ENCODE data around the gene DGKK.

Gene DGKK

GRCh38 chrX:50447535-50447934, 23.1 kb downstream of the DGKK start:
- no peak overlapping the region for H3K4me3 ChIP-seq (replicated peaks; ENCODE audit: insufficient read depth, low read length)
- no peak overlapping the region for H3K27ac ChIP-seq (replicated peaks)
- DNase-seq (ENCODE audit: low read depth in 1 of 2, low spot score in 1 of 2): no peak
- TF ChIP-seq POLR2AphosphoS5 (IDR thresholded peaks at IDR 0.05; ENCODE audit: low read depth) (no peak), SPI1 (IDR thresholded peaks at IDR 0.05; ENCODE audit: borderline replicate concordance, low read depth) (no peak), GABPA (IDR thresholded peaks at IDR 0.05; ENCODE audit: low read depth) (no peak)
- TF ChIP-seq, protein P1, sequence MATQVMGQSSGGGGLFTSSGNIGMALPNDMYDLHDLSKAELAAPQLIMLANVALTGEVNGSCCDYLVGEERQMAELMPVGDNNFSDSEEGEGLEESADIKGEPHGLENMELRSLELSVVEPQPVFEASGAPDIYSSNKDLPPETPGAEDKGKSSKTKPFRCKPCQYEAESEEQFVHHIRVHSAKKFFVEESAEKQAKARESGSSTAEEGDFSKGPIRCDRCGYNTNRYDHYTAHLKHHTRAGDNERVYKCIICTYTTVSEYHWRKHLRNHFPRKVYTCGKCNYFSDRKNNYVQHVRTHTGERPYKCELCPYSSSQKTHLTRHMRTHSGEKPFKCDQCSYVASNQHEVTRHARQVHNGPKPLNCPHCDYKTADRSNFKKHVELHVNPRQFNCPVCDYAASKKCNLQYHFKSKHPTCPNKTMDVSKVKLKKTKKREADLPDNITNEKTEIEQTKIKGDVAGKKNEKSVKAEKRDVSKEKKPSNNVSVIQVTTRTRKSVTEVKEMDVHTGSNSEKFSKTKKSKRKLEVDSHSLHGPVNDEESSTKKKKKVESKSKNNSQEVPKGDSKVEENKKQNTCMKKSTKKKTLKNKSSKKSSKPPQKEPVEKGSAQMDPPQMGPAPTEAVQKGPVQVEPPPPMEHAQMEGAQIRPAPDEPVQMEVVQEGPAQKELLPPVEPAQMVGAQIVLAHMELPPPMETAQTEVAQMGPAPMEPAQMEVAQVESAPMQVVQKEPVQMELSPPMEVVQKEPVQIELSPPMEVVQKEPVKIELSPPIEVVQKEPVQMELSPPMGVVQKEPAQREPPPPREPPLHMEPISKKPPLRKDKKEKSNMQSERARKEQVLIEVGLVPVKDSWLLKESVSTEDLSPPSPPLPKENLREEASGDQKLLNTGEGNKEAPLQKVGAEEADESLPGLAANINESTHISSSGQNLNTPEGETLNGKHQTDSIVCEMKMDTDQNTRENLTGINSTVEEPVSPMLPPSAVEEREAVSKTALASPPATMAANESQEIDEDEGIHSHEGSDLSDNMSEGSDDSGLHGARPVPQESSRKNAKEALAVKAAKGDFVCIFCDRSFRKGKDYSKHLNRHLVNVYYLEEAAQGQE (IDR thresholded peaks at IDR 0.05; ENCODE audit: insufficient replicate concordance, low read depth): no peak
- TF ChIP-seq, protein P2, sequence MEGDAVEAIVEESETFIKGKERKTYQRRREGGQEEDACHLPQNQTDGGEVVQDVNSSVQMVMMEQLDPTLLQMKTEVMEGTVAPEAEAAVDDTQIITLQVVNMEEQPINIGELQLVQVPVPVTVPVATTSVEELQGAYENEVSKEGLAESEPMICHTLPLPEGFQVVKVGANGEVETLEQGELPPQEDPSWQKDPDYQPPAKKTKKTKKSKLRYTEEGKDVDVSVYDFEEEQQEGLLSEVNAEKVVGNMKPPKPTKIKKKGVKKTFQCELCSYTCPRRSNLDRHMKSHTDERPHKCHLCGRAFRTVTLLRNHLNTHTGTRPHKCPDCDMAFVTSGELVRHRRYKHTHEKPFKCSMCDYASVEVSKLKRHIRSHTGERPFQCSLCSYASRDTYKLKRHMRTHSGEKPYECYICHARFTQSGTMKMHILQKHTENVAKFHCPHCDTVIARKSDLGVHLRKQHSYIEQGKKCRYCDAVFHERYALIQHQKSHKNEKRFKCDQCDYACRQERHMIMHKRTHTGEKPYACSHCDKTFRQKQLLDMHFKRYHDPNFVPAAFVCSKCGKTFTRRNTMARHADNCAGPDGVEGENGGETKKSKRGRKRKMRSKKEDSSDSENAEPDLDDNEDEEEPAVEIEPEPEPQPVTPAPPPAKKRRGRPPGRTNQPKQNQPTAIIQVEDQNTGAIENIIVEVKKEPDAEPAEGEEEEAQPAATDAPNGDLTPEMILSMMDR (IDR thresholded peaks at IDR 0.05; ENCODE audit: insufficient read depth, low read length): no peak
- no peaks in the 10 kb centered on the region for H3K27me3 ChIP-seq (ENCODE audit: insufficient read depth, poor library complexity, severe bottlenecking)

DNA sequence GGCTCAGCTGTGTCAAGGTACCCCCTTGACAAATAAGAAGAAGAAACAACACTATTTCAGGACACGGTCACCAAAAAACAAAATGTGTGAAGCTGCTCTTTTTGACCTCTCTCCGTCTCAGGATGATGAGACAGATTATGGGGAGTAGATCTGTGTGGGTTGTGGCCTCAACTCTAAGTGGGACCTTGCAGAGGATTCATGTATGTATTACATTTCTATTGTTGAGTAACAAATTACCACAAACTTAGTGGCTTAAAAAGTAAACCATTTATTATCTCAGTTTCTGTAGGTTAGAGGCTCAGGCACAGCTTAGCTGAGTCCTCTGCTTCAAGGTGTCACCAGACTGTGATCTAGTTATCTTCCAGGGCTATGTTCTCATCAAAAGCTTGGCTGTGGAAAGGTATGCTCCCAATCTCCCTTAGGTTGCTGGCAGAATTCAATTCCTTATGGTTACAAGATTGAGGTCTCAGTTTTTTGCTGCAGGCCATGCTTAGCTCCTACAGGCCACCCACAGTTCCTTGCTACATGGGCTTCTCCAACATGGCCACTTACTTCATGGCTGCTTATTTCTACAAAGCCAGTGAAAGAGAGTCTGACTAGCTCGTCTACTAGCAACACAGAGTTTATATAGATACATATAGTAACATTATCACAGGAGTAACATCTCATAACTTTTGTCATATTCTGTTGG, 28.1 kb downstream of the DGKK start:
- H3K4me3 ChIP-seq (replicated peaks; ENCODE audit: insufficient read depth, low read length): no peak overlapping the region
- no peak for DNase-seq (ENCODE audit: low read depth in 1 of 2, low spot score in 1 of 2)
- no peaks in the 10 kb centered on the region for H3K27me3 ChIP-seq (ENCODE audit: insufficient read depth, poor library complexity, severe bottlenecking)
- no peak overlapping the region for H3K27ac ChIP-seq (replicated peaks)
- TF ChIP-seq, protein P1 (IDR thresholded peaks at IDR 0.05; ENCODE audit: insufficient replicate concordance, low read depth): no peak
- TF ChIP-seq SPI1 (IDR thresholded peaks at IDR 0.05; ENCODE audit: borderline replicate concordance, low read depth) (no peak), GABPA (IDR thresholded peaks at IDR 0.05; ENCODE audit: low read depth) (no peak), POLR2AphosphoS5 (IDR thresholded peaks at IDR 0.05; ENCODE audit: low read depth) (no peak)
- TF ChIP-seq, protein P2 (IDR thresholded peaks at IDR 0.05; ENCODE audit: insufficient read depth, low read length): no peak

- Histone ChIP-seq H3K27me3 (ENCODE audit: insufficient read depth, poor library complexity, severe bottlenecking) (no peaks in the 10 kb centered on the region), H3K27ac (replicated peaks) (no peak overlapping the region), H3K4me3 (replicated peaks; ENCODE audit: insufficient read depth, low read length) (no peak overlapping the region)
- TF ChIP-seq, protein P2 (IDR thresholded peaks at IDR 0.05; ENCODE audit: insufficient read depth, low read length): no peak
- TF ChIP-seq POLR2AphosphoS5 (IDR thresholded peaks at IDR 0.05; ENCODE audit: low read depth) (no peak), SPI1 (IDR thresholded peaks at IDR 0.05; ENCODE audit: borderline replicate concordance, low read depth) (no peak), GABPA (IDR thresholded peaks at IDR 0.05; ENCODE audit: low read depth) (no peak)
- TF ChIP-seq, protein P1 (IDR thresholded peaks at IDR 0.05; ENCODE audit: insufficient replicate concordance, low read depth): no peak
- no peak for DNase-seq (ENCODE audit: low read depth in 1 of 2, low spot score in 1 of 2)
These were observed 33.8 kb downstream of the DGKK start for GRCh38 chrX:50436797-50437196.

All from HL-60 (cell line).